HG02938 (cell line): ENCODE measurements around the gene KDM4B.

Experiments
- ATAC-seq: cut with Tn5 transposase; IDR thresholded peaks from one replicate; pipeline ENCODE4 v1.9.1; 2021; ENCODE audit warnings: mild to moderate bottlenecking, moderate library complexity; ENCODE audit not compliant: unreplicated experiment

The KDM4B gene

DNA sequence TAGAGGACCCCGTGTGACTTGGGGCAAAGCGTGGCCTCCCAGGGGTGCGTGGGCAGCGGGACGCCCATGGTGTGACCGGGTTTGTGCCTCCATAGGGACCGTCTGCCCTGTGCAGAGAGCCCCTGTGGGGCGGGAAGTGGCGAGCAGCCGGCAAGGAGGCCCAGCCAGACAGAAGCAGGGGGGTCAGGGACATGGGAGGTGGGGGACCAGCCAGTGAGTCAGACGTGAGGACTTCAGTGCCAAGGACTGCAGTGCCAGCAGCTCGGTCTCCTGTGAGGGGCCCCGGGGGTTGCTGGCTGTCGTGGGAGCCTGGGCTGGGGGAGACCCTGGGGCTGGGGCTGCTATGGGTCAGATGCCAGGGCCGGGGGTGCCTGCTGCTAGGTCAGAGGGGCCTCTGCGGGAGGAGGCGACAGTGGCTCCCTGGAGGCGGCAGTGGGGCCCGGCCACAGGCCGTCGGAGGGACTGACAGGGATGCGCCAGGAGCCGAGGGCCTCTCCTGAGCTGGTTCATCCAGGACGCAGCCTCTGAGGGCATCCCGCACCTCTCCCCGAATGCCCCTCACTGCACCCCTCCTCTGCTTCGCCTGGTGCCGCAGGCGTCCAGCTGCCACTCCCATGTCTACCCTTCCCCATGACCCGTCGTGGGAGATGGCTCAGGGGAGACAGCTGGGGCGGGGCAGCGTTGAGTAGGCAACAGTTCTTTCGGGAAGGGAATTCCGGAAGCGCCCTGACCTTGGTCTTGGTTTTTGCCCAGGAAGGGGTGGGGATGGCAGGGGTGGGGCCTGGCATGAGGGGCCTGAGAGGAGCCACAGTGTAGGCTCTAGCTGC lies 80.0 kb downstream of the KDM4B start:
- ATAC-seq = no peak

DNA sequence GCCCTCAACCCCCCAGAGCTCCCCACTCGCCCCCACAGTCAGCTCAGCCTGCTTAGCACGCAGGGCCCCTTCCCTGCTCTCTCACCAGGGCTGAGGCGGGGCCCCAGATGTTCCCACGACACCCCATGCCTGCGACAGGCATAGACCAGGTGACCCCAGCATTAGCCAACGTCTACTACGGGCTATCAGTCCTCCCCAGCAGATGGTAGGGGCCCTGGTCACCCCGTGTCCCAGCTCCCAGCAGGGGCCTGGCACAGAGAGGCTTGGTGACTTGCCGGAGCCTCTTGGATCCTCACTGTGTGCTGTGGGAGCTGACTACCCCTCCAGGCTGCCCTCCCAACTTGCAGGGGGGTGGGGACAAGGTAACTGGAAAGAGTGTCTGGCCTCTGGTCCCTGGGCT lies 80.6 kb downstream of the KDM4B start:
- no peak for ATAC-seq

DNA sequence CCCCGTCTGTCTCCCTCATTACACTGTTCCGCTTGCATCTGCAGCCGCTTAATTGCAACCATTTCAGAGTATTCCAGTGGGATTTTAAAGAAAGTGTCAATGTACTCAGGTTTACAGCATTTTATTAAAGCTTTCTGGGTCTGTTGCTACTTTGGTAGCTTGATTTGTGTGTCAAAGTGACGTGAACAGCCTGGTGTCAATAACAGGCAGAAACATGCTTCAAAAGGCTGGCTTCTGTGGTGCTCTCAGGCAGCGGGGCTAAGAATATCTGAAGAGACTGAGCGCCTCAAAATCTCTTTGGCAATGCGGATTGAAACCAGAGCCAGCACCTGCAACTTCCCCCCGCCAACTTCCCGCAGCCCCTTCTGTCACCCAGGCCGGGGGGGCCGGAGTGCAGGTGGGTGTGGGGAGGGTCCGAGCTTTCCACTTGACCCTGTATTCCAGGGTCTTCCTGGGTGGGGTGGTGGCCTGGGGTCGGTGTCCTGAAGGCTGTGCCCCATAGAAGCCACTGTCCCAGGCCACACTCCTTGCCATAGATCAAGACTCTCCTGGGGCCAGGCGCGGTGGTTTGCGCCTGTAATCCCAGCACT lies 81.2 kb downstream of the KDM4B start:
- ATAC-seq = no peak

DNA sequence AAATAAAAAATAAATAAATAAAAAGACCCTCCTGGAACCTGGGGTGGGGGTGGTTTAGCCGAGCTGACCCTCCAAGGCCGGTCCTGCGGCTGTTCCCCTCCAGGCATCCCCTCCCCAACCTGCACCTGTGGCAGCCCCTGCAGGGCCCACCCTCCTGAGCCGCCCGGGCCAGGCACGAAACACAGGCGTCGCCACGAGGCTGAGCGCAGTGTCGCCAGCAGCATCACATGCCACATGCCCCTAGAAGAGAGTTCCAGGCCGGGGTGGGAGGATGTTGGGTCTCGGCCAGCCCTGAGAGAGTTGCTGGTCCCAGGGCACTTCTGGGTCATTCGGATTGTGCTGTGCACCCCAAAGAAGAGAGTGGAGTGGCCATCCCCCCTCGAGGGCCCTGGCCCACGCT lies 82.0 kb downstream of the KDM4B start:
- no peak for ATAC-seq

DNA sequence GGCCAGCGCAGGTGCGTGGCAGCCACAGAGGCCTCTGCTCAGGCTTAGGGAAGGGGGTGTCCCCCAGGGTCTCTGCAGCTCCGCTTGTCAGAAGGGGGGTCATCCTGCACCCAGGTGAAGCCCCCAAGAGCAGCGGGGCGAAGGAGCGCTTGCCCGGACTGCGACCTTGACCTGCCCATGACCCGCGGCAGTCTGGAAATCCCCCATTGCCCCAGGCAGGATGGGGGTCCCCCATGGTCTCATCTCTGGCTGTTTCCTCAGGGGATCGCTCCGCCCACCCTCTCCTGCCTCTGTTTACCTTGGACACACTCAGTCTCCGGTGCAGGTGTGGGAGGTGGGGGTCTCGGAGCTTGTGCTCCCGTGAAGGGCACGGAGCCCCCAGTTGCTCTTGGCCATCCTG lies 82.7 kb downstream of the KDM4B start:
- ATAC-seq = no peak

DNA sequence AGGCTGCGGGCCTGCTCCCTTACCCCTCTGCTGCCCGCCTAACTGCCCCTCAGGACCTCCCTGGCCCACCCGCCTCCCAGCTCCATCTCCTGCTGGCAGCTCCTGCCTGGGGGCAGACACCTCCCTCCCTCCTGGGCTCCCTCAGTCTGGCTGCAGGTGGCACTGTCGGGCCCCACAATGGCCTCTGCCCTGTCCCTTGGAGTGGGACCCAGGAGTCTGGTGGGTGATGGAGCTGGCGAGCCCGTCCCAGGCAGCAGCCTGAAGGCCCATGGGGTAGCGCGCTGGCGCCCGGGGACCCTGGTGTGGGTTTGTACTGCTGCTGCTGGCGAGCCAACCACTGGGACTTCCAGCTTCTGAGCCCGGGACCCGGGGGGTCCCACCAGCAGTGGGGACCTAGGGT lies 83.6 kb downstream of the KDM4B start:
- no peak for ATAC-seq

DNA sequence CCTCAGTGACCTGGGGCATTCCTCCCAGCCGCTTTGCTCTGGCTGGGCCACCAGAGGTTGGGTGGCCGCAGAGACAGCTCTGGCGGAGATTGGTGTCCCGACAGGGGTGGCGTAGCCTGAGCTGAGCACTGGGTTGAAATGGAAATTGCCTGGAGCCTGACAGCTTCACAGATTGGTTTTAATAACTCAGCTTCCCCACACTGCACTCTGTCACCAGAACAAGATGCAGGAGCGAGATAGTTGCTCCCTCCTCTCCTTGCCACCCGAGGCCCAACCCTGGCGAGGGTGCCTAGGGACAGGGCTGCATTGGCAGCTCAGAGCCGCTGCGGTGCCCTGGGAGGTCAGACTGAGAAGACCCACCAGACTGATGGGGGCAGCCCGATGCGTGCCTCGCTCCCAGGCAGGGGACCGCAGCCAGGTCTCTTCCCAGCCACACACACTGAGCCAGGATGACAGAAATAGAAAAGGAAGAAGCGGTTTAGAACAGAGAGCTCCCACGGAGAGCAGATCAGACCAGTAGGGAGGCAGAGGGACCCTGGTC lies 84.1 kb downstream of the KDM4B start:
- no peak for ATAC-seq

DNA sequence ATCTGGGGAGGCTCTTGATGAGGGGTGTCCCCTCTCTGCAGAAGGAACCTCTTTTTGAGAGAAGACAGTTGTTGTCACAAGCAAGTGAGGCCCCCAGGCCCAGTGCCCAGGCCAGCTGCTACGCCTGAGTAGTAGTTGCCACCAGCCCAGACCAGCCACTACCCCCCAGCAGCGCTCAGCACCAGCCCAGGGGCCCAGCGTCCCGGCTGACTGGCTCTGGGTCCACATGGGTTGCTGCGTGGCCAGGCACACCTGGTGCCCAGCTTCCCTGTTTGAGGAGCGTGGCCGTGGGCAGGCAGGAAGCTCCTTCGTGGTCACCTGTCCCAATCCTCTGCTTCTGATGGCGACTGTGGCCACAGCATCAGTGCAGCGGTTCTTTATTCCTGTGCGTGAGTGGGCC lies 84.7 kb downstream of the KDM4B start:
- ATAC-seq = no peak

DNA sequence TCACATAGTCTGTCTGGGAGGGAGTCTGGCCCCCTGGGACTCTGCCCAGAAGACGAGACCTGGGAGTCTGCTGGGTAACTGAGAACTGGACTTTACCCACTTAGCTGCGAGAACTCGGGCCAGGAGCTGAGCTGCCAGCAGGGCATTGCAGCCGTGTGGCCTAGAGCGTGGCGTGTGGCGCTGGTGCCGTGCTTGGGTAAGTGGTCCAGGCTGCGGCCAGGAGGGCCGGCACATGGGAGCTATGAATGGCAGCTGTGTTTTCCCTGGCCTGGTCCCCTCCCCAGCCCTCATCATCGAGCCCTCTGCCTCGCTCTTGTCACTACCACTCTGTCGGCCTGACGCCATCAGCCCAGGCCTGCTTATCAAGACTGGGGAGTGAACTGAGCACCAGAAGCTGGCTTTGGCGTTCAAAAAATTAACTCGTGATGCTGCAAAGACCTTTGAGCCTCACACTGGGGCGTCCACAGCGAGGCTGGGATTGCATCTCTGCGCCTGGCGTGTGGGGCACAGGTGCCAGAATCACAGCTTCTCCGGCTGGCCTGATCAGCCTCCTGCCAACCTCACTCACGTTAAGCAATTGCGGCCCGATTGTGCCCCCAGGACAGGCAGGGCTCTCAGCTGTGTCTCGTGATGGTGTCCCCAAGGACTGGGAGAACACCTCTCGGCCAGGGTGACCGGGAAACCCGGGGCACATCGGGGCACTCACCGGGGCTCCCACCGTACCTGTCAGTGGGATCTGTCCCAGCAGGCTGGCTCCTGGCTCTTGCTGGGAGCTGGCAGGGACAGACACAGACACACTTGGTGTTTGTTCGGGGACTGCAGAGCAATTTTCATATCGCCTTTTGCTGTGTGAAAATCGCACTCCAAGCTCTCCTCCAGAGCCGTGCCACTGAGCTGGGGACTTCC lies 85.9 kb downstream of the KDM4B start:
- no peak for ATAC-seq

DNA sequence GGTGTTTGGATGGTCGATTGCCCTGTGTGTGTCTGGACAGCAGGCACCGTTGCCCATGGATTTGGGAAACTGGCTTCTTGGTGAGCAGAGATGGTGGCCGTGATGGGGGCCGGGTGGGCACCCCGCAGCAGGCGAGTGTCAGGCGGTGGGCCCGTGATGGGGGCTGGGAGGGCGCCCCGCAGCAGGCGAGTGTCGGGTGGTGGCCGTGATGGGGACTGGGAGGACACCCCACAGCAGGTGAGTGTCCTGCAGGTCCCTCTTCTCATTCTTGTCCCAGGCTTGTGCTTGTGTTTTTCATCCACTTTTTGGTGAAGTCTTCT lies 86.5 kb downstream of the KDM4B start:
- no peak for ATAC-seq

DNA sequence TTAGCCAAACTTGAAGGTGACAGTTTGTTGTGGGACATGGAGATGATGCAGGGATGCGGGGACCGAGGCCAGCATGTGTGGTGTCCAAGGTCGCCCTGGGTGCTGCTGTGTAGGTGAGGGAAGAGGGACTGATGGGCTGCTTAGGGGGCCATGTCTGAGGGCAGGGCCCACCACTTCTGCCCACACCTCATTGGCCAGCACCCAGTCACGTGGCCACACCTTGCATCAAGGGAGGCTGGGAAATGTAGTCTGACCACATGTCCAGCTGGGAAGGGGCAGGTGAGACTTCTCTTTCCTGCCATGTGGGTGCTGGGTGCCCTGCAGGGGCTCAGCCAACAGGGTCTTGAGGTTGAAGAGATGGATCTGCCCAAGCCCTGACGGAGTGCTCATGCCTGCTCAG lies 88.9 kb downstream of the KDM4B start:
- no peak for ATAC-seq

DNA sequence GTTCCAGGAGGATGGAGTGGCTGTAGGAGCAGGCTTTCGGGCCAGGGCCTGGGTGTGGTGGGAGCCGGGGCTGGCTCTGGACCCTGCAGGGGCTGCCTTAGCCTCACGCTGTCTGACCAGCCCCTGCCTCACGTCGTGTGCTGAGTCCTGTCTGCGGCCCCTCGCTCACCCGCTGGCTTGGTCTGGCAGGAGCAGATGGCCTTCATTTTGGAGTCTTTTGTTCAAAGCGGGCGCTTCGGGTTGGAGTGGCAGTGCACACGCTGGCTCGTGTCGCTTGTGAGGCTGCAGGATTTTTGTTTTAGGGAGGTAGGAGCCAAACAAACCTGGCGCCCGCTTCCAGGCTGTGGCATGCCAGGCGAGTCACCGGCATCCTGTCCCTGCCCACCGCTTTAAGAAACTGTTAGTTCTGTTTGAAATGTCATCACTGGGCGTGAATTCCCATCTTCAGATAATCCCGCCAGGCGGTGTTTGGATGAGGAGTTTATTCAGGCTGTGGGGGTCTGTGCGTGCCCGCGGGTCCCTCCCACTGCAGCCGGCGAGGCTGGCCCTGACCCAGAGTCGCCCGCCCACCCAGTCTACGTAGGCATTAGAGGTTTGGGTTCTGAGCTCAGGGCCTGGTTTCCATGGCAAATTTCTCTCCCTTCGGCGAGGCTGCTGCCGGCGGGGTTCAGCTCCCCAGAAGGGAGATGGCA lies 89.8 kb downstream of the KDM4B start:
- no peak for ATAC-seq

DNA sequence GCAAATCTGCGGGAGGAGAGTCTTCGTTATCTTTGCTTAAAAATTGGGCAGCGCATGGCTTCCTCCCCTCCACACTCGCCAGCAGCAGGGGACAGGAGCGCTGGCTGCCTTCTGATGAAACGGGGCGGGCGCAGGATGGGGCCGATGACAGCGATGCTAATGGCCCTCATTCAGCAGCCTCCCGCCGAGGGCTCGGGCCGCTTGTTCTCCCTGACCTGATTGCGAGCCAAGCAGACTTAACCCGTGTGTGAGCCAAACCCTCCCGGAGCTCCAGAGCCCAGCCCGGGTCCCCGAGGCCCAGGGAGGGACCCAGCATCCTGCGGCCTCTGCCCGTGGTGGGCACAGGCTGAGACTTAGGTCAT lies 90.3 kb downstream of the KDM4B start:
- no peak for ATAC-seq

DNA sequence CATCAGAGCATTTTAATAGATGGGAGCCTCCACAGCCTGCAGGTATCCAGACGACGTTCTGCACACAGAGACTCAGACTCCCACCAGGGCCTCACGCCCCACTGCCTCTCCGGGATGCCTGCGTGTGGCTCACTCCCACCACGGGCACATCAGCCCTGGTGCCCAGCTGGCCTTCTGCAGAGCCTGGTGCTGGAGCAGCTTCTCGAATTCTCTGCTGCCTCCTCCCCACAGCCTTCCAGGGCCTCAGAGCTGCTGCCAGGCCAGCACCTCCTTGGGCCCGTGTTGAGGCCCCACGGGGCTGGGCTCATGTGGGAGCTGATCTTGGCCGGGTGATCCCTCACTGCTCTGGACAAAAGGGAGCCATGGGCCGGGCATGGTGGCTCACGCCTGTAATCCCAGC lies 90.9 kb downstream of the KDM4B start:
- no peak for ATAC-seq

DNA sequence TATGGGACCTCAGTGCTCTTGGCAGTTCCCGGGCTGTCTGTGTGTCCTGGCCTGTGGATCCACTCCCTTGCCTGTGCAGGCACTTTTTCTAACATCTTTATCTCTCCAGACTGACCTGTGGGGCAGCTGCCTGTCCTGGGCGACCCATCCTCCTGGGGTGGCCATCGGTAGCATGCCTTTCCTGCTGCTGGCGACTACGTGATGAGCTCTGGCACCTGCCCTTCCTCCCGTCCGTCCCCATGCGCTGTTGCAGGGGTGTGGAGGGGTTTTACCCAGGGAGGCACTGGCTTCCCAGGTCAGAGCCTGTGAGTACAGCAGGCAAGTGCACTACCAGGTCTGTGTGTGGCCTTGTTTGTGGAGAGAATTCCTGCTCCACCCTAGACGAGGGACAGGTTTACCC lies 93.3 kb downstream of the KDM4B start:
- no peak for ATAC-seq

DNA sequence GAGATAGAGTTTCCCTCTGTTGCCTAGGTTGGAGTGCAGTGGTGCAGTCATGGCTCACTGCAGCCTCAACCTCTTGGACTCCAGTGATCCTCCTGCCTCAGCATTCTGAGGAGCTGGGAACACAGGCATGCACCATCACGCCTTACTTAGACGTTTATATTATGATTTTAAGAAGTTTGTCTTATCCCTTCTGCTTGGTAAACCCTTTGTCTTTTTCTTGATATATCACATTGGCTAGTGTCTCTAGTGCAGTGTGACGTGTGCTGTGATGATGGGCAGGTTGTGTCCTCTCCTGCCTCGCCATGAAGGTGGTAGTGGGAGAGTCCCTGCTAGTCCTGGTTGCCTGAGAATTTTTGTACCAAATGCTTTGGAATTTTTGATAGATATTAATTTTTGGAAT lies 93.9 kb downstream of the KDM4B start:
- no peak for ATAC-seq

DNA sequence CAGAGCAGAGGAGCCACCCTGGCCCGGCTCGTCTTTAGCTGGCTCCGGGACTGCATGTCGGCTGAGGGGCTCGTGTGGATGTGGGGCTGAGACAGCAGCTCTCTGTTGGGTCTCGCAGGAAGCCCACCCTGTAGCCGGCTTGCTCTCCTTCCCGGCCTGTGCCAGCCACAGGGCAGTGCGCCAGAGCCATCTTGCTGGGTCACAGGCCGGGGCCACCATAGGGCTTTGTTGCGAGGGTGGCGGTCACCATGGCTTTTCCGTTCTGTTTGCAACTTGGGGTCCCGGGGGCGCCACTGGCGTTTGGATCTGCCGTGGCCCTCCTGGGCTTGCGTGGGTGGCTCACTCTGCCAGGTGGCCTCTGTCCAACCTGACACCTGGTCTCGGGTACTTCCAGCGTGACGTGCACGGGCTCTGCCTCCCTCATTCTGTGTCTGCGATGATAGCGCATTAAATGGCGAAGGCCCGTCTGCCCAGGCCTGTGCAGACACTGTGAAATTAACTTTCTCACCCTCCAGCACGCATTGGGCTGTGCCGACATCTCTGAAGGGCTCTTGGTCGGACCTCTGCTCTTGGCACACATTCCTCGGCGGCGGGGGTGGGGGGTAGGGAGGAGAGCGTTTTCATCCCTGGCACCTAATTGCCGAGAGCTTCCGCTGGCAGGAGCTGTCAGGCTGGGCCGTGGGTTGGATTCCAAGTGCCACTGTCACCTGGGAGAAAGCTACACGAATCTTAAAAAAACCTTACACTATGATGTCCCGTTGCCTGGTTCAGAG lies 95.1 kb downstream of the KDM4B start:
- ATAC-seq = no peak

DNA sequence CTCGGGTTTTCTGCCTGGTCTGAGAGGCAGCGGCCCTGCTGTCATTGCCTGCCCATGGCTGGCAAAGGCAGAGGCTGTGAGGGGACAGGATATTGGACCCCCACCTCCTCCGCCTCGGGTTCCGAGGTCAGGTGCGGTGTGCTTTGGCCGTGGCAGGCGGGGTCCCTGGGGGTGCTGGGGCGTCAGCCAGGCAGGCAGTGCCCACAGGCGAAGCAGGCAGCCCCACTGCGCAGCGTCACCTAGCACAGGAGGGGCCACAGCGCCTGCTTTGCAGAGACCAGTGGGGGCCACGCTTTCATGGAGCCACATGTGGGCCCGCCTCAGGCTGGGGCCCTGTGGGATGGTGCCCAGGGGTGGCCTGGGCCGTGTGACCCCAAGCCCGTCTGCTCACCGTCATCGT lies 96.0 kb downstream of the KDM4B start:
- ATAC-seq = no peak

DNA sequence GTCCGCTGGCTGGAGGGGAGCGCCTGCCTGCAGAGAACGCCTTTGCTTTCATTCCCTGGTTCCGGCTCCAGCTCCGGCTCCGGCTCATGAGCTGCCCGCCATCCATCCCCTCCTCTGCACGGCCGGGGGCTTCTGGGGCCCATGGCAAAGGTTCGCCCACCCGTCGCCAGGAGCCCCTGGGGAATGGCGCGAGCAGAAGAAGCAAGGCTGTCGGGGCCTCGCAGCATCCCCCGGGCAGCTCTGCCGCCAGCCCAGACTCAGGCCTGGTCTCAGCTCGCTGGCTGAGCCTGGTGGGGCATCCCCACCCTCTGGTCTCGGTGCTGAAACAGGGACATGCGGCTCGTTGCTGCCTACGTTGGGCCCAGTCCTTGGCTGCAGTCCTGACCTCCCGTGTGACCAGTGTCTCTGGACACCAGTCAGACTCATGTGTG lies 96.8 kb downstream of the KDM4B start:
- ATAC-seq = no peak

DNA sequence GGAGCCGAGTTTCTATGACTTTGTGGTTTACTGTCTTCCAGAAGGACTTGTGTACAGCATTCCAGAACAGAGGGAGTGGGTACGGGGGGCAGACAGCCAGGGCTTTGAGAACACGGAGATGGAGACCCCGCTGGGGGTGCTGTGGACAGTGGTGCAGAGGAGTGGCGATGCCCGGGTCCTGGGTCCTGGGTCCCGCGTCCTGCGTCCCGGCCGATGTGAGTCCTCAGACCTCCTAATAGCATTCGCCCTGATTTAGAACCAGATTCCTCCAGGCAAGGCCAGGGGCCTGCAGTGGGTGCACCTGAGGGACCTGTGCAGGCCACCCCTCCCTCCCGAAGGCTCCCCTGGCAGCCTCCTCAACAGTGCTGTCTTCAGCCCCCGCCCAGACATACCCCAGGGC lies 97.9 kb downstream of the KDM4B start:
- no peak for ATAC-seq
